Erythroblast (primary cell): ENCODE results near the gene EPB41L2.

Source experiments
- DNase-seq, 2 experiments: peaks; one replicate each; lab custom pipeline; 2025; lab: John Stamatoyannopoulos, UW
- GATA1 ChIP-seq: IDR thresholded peaks from 2 replicates; pipeline ENCODE4 v1.6.1; 2011; ENCODE audit warnings: low read depth, mild to moderate bottlenecking, control low read depth, low read length, moderate library complexity
- POLR2A ChIP-seq: IDR thresholded peaks from 2 replicates; pipeline ENCODE4 v1.6.1; 2011; ENCODE audit warnings: mild to moderate bottlenecking, low read length

EPB41L2 gene

DNA sequence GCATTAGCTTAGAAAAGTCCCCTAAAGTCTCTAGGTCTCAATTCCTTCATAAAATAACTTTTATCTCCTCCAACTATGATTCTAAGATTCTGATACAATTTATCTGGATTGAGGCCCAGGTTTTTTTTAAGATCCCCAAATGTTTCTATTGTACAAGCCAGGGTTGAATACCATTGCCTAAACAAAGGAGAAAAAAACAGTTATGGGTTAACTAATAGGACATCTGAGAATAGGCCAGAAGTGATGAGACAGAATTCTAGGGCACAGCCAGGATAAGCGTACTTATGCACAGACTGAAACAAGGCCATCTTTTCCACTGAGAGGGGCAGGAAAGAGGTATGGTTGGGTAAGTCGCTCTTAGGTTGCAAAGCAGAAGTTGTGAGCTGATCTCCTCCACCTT lies 26.4 kb downstream of the EPB41L2 start:
- DNase-seq, result no peak
- TF ChIP-seq GATA1 (no peak), POLR2A (no peak)

DNA sequence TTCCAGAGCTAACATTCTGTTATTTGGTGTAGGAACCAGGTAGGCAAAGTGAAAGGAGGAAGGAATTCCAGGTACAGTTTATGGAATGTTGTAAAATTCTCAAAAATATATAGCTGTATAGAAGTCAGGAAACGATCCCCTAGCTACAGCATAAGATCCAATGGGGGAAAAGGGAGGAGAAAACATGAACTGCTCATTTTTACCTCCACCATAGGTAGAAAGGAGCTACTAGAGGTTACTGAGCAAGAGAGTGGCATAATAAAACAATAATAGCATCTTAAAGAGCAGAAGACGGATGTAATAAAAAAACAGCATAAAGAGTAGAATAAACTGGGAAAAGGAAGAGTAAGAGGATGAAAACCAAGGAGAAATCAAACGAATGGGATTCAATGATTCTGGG lies 26.9 kb downstream of the EPB41L2 start:
- no peak for TF ChIP-seq POLR2A
- no peak for TF ChIP-seq GATA1
- DNase-seq, result no peak

DNA sequence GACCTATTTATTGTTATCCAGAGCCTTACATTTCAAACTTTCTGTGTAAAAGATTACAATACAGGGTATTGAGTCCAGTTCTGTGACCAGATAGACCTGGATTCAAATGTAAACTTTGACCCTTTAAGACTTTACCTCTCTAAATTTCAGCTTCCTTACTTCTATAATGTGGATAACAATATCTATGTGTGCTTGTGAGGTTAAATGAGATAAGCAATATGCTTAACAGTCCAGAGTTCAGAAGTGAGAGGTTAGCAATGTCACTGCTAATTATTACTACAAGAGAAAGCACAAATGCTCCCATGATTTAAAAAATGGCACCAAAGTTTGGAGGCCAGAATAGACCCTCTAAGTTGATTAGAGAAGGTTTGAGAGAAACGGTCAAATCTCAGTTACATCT lies 27.5 kb downstream of the EPB41L2 start:
- TF ChIP-seq GATA1 (no peak), POLR2A (no peak)
- no peak for DNase-seq

DNA sequence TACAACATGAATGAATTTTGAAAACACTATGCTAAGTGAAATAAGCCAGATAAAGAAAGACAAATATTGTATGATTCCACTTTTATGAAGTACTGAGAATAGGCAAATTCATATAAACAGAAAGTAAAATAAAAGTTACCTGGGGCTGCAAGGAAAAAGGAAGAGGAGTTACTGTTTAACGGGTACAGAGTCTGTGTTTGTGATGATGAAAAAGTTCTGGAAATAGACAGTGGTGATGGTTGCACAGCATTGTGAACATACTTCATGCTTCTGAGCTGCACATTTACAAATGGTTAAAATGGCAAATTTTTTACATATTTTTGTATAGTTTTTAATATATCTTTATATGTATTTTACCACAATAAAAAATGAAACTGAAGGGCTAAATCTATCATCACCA lies 29.4 kb downstream of the EPB41L2 start:
- no peak for TF ChIP-seq GATA1
- TF ChIP-seq POLR2A, result no peak
- no peak for DNase-seq

DNA sequence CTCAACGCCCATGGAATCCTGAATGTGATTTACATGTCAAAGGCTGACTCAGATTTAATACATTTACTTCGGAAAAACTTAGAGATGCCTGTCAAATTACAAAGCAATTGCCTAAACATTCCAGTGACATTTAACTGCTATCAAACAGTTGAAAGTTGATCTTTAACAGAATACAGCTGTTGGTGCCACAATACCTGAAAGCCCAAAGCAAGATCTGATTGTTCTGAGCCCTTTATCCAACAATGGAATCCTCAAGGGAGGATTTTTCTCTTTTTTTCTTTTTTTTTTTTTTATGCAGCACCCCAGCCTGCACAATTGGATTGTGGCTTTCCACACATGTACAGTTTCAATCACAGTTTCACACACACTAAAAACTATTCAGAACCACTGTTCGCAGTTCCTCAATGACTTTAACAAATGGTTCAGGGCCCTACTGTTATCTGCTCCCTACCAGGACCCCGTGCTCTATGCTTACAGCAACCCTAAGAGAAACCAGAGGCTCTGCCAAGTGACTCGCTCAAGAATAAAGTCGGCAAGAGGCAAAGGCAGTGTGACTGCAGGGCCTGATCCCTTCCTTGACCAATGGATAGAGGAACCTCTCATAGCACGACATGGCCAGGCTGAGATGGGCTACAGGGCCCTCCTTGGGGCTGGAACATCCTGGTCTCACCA lies 33.3 kb downstream of the EPB41L2 start:
- no peak for DNase-seq
- TF ChIP-seq GATA1 (no peak), POLR2A (no peak)

DNA sequence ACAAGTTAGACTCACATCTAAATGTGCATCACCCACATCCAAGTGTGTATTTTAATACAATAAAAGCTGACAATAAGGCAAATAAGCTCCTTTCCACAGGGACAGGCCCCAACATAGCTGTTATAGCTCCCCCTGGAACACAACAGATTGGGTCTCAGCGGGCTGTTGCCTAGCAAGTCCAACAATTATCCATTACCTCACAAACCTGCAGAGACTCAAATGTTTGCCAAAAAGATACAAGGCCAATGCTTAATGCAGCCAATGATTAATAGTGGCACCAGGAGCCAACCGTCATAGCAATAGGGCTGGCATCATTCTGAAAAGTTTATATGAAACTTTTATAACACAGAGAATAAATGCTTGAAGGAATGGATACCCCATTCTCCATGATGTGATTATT lies 35.7 kb downstream of the EPB41L2 start:
- TF ChIP-seq GATA1 (no peak), POLR2A (no peak)
- DNase-seq, result no peak

GRCh38 chr6:131026243-131026642 lies 36.8 kb downstream of the EPB41L2 start:
- TF ChIP-seq POLR2A (no peak), GATA1 (no peak)

GRCh38 chr6:131024565-131024964 lies 38.5 kb downstream of the EPB41L2 start:
- no peak for DNase-seq
- TF ChIP-seq GATA1 (no peak), POLR2A (no peak)

More at GRCh38 chr6:131026243-131026642, 36.8 kb downstream of the EPB41L2 start:
- no peak for DNase-seq

- no peak for TF ChIP-seq POLR2A
Observed at GRCh38 chr6:131023834-131024504, 39.1 kb downstream of the EPB41L2 start.

GRCh38 chr6:131022691-131023090 lies 40.4 kb downstream of the EPB41L2 start:
- TF ChIP-seq GATA1 (no peak), POLR2A (no peak)
- no peak for DNase-seq

More at GRCh38 chr6:131023834-131024504, 39.1 kb downstream of the EPB41L2 start:
- DNase-seq, result no peak

DNA sequence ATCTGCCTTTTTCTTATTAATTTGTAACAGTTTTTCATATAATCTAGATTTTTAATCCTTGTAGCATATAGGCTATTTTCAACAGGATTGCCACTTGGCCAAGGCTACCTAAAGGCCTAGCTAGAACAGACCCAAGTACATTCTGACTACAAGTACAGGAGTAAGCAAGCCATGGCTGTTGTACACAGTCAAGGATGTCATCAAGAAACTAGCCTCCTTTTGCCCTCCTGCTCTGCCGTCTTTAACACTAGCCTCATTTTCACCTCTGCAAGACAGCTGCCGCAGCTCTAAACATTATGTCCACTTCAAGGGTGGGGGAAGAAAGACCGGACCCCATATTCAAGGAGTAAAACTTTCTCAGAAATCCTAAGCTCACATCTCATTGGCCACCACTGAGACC lies 45.1 kb downstream of the EPB41L2 start:
- TF ChIP-seq GATA1 (no peak), POLR2A (no peak)
- no peak for DNase-seq

GRCh38 chr6:131015630-131016263 lies 47.3 kb downstream of the EPB41L2 start:
- TF ChIP-seq GATA1, result no peak
- TF ChIP-seq POLR2A, result no peak
- no peak for DNase-seq

- no peak for DNase-seq
- TF ChIP-seq GATA1 (no peak), POLR2A (no peak)
Observed at GRCh38 chr6:131015025-131015591, 47.9 kb downstream of the EPB41L2 start.
